A549 treated with GW870086 at 1 μM for 4 hours (cell line): ENCODE measurements around the gene DZIP1. TPM values are rescaled to one million over a fixed set of nuclear protein-coding genes. Genes with fewer than 3 reads are reported as not detected.

Source experiments
- total RNA-seq: library from RNA; stranded (reverse); fragments of 200-300 nt; extraction: Qiagen RNA extraction; gene quantifications from 5 replicates; pipeline ENCODE4 v1.2.3, GENCODE V29; 2022; ENCODE audit warnings: low read depth

The DZIP1 gene, protein sequence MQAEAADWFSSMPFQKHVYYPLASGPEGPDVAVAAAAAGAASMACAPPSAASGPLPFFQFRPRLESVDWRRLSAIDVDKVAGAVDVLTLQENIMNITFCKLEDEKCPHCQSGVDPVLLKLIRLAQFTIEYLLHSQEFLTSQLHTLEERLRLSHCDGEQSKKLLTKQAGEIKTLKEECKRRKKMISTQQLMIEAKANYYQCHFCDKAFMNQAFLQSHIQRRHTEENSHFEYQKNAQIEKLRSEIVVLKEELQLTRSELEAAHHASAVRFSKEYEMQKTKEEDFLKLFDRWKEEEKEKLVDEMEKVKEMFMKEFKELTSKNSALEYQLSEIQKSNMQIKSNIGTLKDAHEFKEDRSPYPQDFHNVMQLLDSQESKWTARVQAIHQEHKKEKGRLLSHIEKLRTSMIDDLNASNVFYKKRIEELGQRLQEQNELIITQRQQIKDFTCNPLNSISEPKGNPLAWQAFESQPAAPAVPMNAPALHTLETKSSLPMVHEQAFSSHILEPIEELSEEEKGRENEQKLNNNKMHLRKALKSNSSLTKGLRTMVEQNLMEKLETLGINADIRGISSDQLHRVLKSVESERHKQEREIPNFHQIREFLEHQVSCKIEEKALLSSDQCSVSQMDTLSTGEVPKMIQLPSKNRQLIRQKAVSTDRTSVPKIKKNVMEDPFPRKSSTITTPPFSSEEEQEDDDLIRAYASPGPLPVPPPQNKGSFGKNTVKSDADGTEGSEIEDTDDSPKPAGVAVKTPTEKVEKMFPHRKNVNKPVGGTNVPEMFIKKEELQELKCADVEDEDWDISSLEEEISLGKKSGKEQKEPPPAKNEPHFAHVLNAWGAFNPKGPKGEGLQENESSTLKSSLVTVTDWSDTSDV
- 9.6 to 14.3 TPM (median 12.1 TPM) in 5 replicates for total RNA-seq

GRCh38 chr13:95644601-95645052, at the start of gene DZIP1:
Gene DZIP1, minus strand, starts transcription at chr13:95644706. Its CDS starts 2,677 bp downstream, at chr13:95642029.

DNA sequence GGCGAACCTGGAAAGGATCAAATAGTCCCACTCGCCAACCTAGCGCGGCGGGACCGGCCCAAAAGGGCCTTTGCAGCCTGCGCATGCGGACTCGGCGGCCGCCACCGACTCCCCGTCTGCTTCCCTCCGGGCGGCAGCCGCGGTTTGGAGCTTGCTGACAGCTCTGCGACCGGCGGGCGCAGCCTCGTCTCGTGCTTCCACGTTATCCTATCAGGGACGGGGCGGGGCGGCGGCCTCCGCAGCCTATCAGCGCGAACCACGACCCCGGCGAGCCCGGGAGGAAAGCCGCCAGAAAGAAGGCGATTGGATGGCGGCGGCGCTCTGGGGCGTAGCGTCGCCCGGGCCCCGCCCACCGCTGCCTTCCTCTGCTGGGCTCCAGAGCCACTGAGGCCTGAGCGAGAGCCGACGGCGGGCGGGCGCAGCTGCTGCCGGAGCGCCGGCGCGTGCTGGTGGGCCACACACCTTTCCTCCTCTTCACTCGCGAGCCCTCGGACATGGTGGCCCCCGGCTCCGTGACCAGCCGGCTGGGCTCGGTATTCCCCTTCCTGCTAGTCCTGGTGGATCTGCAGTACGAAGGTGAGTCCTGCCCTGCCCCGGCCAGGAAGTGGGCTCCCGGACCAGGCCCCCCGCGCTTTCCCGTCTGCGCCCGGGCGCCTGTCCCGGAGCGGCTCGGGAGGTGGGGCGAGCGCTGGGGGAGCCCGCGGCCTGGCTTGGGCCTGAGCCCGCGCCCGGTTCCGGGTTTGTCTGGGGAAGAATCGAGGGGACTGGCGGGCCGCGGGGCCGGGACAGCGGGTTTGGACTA, 32.5 kb upstream of the DZIP1 start, which contains the start of gene DNAJC3:
DNAJC3 (plus strand) TSS at position 378 of the 802 bp plus-strand sequence; CDS start at position 495, 117 bp downstream.

DNA sequence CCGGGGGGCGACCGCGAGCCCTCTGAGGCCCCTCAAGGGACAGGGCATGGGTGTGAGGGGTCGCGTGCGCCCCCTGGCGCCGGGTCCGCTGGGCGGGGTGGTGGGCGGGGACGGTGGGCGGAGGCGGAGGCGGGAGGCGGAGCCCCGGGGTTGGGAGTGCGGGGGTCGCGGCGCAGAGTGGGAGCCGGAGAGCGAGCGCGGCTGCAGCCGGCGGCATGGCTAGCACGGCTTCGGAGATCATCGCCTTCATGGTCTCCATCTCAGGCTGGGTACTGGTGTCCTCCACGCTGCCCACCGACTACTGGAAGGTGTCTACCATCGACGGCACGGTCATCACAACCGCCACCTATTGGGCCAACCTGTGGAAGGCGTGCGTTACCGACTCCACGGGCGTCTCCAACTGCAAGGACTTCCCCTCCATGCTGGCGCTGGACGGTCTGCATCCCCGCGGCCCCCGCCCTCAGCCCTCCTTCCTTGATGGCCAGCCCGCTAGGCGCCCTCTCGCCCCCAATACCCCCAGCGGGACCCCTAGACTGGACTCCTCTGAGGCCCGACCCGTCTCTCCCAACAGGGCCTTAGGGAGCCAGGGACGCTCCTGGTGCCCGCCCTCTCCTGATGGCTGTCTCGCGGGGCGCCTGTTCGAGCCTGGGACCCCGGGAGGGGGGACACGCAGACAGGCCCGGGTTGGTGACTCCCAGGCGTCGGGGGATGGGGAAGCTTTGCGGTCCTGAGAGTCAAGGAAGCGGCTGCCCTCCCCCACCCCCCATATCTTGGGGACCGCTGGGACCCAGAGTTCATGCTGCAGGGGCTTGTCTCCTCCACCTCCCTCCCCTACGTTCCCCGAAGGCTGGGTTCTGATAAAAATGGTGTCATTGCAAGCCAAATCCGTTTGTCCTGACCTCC, 91.7 kb downstream of the DZIP1 start, which contains the start of gene CLDN10:
CLDN10 (plus strand) TSS at position 182 of the 903 bp plus-strand sequence; CDS start at position 216, 34 bp downstream.

Other genes starting within 250 kb of the DZIP1 start
- 0.14 to 0.37 TPM (median 0.28 TPM) in 4 of 5 replicates, not detected in the other for gene CLDN10, start 92.0 kb downstream of the DZIP1 start, total RNA-seq
- 9.5 to 13.6 TPM (median 12.3 TPM) in 5 replicates for gene DNAJC3, start 32.4 kb upstream of the DZIP1 start, total RNA-seq